GM12875 (cell line): Measurements from ENCODE around the gene SGPP1.
A peak's percentile ranks its signal among the peaks of the same experiment; 100 is the strongest.

Experiments used
- H3K4me3 ChIP-seq: one replicate; pipeline ENCODE4 v1.5.1; 2011; ENCODE audit warnings: low read depth, low read length, control low read depth
- TF ChIP-seq, protein P1 (sequence below): IDR thresholded peaks from 2 replicates; pipeline ENCODE4 v1.5.1; 2011; ENCODE audit warnings: low read depth, mild to moderate bottlenecking, control low read depth, inconsistent platforms, low read length, moderate library complexity, borderline replicate concordance; ENCODE audit not compliant: insufficient read depth

Gene SGPP1

DNA sequence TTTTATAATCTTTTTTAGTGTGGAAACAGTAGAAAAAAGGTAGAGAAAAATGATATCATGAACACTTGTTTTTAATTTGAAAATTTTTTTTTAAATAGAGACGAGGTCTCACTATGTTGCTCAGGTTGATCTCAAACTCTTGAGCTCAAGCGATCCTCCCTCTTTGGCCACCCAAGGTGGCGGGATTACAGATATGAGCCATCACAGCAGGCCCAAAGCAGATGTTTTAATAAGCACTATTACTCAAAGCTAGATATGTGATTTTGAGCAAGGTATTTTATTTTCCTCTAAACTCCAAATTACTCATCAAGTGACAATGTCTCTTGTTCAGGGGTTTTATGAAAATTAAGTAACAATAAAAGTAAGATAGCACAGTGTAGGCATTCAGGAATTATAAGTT, 75.5 kb downstream of the SGPP1 start:
- no peak overlapping the region for H3K4me3 ChIP-seq
- TF ChIP-seq, protein P1, sequence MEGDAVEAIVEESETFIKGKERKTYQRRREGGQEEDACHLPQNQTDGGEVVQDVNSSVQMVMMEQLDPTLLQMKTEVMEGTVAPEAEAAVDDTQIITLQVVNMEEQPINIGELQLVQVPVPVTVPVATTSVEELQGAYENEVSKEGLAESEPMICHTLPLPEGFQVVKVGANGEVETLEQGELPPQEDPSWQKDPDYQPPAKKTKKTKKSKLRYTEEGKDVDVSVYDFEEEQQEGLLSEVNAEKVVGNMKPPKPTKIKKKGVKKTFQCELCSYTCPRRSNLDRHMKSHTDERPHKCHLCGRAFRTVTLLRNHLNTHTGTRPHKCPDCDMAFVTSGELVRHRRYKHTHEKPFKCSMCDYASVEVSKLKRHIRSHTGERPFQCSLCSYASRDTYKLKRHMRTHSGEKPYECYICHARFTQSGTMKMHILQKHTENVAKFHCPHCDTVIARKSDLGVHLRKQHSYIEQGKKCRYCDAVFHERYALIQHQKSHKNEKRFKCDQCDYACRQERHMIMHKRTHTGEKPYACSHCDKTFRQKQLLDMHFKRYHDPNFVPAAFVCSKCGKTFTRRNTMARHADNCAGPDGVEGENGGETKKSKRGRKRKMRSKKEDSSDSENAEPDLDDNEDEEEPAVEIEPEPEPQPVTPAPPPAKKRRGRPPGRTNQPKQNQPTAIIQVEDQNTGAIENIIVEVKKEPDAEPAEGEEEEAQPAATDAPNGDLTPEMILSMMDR: no peak

DNA sequence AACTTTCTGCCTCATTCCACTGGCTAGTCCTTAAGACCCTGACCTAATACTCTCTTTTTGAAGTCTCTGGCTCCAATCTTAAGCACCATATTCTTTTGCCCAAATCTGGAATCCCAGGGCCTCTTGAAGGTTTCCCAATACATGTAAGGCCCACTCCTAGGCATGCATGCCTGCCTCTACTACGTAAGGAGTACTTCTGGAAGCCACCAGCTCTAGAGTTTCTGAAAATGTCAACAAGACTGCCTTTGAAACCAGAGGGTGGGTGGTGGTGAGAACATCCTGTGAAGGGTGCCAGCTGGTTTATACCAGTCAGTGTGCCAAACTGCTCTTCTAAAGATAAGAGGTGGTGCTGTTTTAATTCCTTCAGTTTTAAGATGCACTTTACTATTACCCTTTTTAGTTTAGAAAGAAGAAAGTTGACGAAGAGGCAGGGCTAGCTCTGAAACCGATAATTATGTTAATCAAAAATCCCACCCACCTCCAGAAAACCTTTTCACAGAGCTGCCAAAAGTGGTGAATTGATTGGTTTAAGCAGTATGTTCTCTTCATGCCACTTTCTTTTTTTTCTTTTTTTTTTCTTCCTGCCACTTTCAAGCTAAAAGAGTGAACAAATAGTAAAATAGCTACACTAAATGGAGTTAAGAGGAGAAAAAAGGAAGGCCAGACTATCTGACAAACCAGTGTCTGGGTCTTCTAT, 77.5 kb downstream of the SGPP1 start:
- H3K4me3 ChIP-seq: no peak overlapping the region

GRCh38 chr14:63647696-63648410, 80.0 kb downstream of the SGPP1 start:
- TF ChIP-seq, protein P1: no peak
- no peak overlapping the region for H3K4me3 ChIP-seq

More for the DNA sequence above, 77.5 kb downstream of the SGPP1 start:
- TF ChIP-seq, protein P1: no peak

- H3K4me3 ChIP-seq: no peak overlapping the region
- TF ChIP-seq, protein P1: no peak
Measured at GRCh38 chr14:63644741-63645140, 83.1 kb downstream of the SGPP1 start.

DNA sequence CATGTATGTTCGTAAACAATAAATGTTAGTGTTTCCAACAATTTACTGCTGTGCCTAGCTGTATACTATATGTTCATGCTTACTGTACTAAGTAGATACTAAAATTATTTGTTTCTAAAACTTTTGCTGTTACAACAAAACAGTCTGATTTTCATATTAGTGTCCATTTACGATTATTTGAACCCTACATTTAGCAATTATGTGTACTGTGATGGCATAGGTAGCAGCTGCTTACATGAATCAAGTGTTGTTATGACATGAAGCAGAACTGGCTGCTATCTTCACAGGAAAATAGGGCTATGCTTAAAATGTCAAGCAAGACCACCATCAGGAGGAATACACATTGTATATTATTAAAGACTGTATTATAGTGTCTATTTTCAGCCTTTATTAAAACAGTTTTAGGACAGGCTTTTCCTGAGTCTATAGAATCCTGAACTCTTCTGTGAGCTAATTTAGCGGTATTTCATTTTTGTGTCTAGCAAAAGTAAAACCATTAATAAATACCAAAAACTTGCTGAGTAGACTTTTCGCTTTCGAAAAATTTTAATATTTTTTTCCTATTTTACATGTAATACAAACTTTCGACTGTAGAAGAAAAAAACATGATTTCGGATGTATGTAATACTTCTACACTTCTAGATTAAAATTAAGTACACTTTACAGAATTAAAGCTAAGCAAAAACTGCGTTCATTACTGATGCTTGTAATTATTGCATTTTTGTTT, 85.0 kb downstream of the SGPP1 start:
- TF ChIP-seq, protein P1: no peak
- H3K4me3 ChIP-seq: peak overlapping the region; percentile 55

DNA sequence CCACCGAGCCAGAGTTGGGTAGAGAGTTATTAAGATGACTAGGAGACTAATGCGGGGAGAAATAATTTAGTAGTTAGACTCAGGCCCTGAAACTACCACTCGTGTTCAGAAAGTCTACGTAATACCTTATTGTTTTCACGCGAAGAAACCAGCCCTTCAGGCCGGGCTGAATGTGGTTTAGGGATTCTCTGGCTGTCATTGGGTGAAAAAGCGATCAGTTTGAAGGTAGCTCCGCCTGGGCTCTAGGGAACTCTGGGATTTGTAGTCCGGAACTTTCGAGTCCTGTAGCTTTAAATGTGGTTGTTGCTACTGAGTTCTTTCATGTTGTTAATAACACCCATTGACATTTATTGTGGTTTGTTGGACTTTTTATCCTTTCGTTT, 85.6 kb downstream of the SGPP1 start:
- H3K4me3 ChIP-seq: peak overlapping the region; percentile 55
- TF ChIP-seq, protein P1: no peak
